HCT116 (cell line): ENCODE data around the gene DNM3. TPM values are rescaled to one million over a fixed set of nuclear protein-coding genes. Genes with fewer than 3 reads are reported as not detected.

ENCODE experiments used
- ATAC-seq: fragments of 200-7000 bp; cut with Tn5 transposase; 2 replicates; pipeline ENCODE4 v1.9.1; 2020; ENCODE audit warnings: mild to moderate bottlenecking, moderate library complexity
- BruUV-seq: library from RNA; stranded (reverse); fragments of 400-500 nt; replicated peaks from 2 replicates; lab custom pipeline; 2021; lab: Mats Ljungman, UMichigan
- CTCF ChIA-PET: fragments of 300-600 bp; sonication (Branson Sonifier 250); formaldehyde crosslinking; loops from one replicate; lab custom pipeline; 2021; ENCODE audit warnings: antibody characterized with exemption; lab: Charles Lee
- POLR2A ChIA-PET: fragments of 300-600, 350-600 bp; sonication (Branson Sonifier 250); formaldehyde crosslinking; loops from one replicate; lab custom pipeline; 2021; ENCODE audit warnings: antibody characterized with exemption; lab: Charles Lee
- RAD21 ChIA-PET, 2 experiments: fragments of 300-600 bp; sonication (Branson Sonifier 250); formaldehyde crosslinking; loops; one replicate each; lab custom pipeline; 2023; ENCODE audit warnings: low total read pairs in 2 of 2; ENCODE audit not compliant: uncharacterized antibody in 2 of 2, unreplicated experiment in 2 of 2, low non-redundant PET in 1 of 2; lab: Charles Lee
- DNase-seq: peaks from one replicate; pipeline ENCODE4 v3.0.0-alpha.2; 2010; ENCODE audit warnings: low read depth, low spot score
- H2AFZ ChIP-seq: fragments of 200-600 bp; shearing (Covaris generic), sonication (generic); 2 replicates; pipeline ENCODE4 v1.6.1; 2017; ENCODE audit warnings: low read depth, mixed run types, mixed read lengths, antibody characterized with exemption, low read length; ENCODE audit not compliant: poor library complexity, severe bottlenecking
- H3K27ac ChIP-seq: 2 replicates; pipeline ENCODE4 v1.5.1; 2012; ENCODE audit warnings: low read depth, low read length
- H3K27me3 ChIP-seq: fragments of 200-600 bp; sonication (generic); 2 replicates; pipeline ENCODE4 v1.6.1; 2016; ENCODE audit warnings: mixed run types, low read length, mixed read lengths; ENCODE audit not compliant: insufficient read depth
- H3K36me3 ChIP-seq, 2 experiments: fragments of 200-500 bp in 1 of 2; fragments of 200-600 bp in 1 of 2; sonication (Bioruptor generic) in 1 of 2; sonication (generic) in 1 of 2; 2 replicates each; pipeline versions ENCODE4 v1.5.1 to v1.6.1; 2014 to 2016; ENCODE audit warnings: low read length in 2 of 2, inconsistent platforms in 1 of 2, mixed read lengths in 1 of 2, mixed run types in 1 of 2; ENCODE audit not compliant: insufficient read depth in 2 of 2, control insufficient read depth in 1 of 2
- H3K4me1 ChIP-seq, 2 experiments: fragments of 200-600 bp in 1 of 2; sonication (generic) in 1 of 2; 2 replicates each; pipeline versions ENCODE4 v1.5.1 to v1.6.1; 2012 to 2017; ENCODE audit warnings: low read length in 2 of 2, inconsistent platforms in 1 of 2, mild to moderate bottlenecking in 1 of 2, mixed read lengths in 1 of 2, mixed run types in 1 of 2, moderate library complexity in 1 of 2; ENCODE audit not compliant: insufficient read depth in 2 of 2, control insufficient read depth in 1 of 2
- H3K4me2 ChIP-seq: fragments of 200-600 bp; sonication (generic); 2 replicates; pipeline ENCODE4 v1.6.1; 2017; ENCODE audit warnings: mixed run types, low read length, mixed read lengths
- H3K4me3 ChIP-seq, 2 experiments: fragments of 200-600 bp in 1 of 2; sonication (generic) in 1 of 2; replicated peaks in 1 of 2; 2 replicates each; pipeline ENCODE4 v1.5.1; 2011 to 2016; ENCODE audit warnings: low read length in 2 of 2, control low read depth in 1 of 2, low read depth in 1 of 2, mild to moderate bottlenecking in 1 of 2, mixed read lengths in 1 of 2, mixed run types in 1 of 2
- H3K79me2 ChIP-seq: fragments of 200-600 bp; sonication (generic); 2 replicates; pipeline ENCODE4 v1.6.1; 2017; ENCODE audit warnings: mild to moderate bottlenecking, mixed run types, low read length, moderate library complexity, mixed read lengths; ENCODE audit not compliant: insufficient read depth
- H3K9ac ChIP-seq: fragments of 200-600 bp; sonication (generic); 2 replicates; pipeline ENCODE4 v1.6.1; 2016; ENCODE audit warnings: low read length, mixed read lengths
- H3K9me2 ChIP-seq: fragments of 200-600 bp; sonication (generic), shearing (Covaris generic); 2 replicates; pipeline ENCODE4 v1.6.1; 2017; ENCODE audit warnings: mixed run types, mild to moderate bottlenecking, moderate library complexity; ENCODE audit not compliant: insufficient read depth
- H3K9me3 ChIP-seq, 2 experiments: fragments of 200-500 bp in 1 of 2; fragments of 200-600 bp in 1 of 2; sonication (Bioruptor generic) in 1 of 2; sonication (generic) in 1 of 2; 2 replicates each; pipeline ENCODE4 v1.6.1; 2014 to 2017; ENCODE audit warnings: low read length in 2 of 2, mixed read lengths in 2 of 2, inconsistent platforms in 1 of 2, low read depth in 1 of 2, mild to moderate bottlenecking in 1 of 2, mixed run types in 1 of 2, moderate library complexity in 1 of 2; ENCODE audit not compliant: control insufficient read depth in 1 of 2, insufficient read depth in 1 of 2
- H4K20me1 ChIP-seq: fragments of 200-600 bp; sonication (generic), shearing (Covaris generic); 2 replicates; pipeline ENCODE4 v1.6.1; 2017; ENCODE audit warnings: mixed run types, mild to moderate bottlenecking, moderate library complexity; ENCODE audit not compliant: insufficient read depth
- CBX3 ChIP-seq: IDR thresholded peaks from 2 replicates; pipeline ENCODE4 v1.6.1; 2012; ENCODE audit warnings: low read depth
- CEBPB ChIP-seq: IDR thresholded peaks from 2 replicates; pipeline ENCODE4 v1.6.1; 2012; ENCODE audit warnings: low read depth
- CTCF ChIP-seq, 3 experiments: fragments of 200-600 bp in 1 of 3; sonication (generic) in 1 of 3; IDR thresholded peaks in 2 of 3; conservative IDR thresholded peaks in 1 of 3; 2 replicates each; pipeline ENCODE4 v1.5.1; 2012 to 2017; ENCODE audit warnings: low read depth in 2 of 3, low read length in 2 of 3, antibody characterized with exemption in 1 of 3, borderline replicate concordance in 1 of 3, control low read depth in 1 of 3, mild to moderate bottlenecking in 1 of 3, mixed read lengths in 1 of 3, mixed run types in 1 of 3, moderate library complexity in 1 of 3; ENCODE audit not compliant: insufficient read depth in 1 of 3
- EZH2phosphoT487 ChIP-seq: fragments of 200-600 bp; IDR thresholded peaks from 2 replicates; pipeline ENCODE4 v1.6.1; 2018; ENCODE audit warnings: antibody characterized with exemption, borderline replicate concordance
- FOSL1 ChIP-seq: IDR thresholded peaks from 2 replicates; pipeline ENCODE4 v1.6.1; 2012; ENCODE audit warnings: low read depth
- JUND ChIP-seq: IDR thresholded peaks from 2 replicates; pipeline ENCODE4 v1.6.1; 2012
- POLR2A ChIP-seq: IDR thresholded peaks from 2 replicates; pipeline ENCODE4 v1.7.0; 2011; ENCODE audit warnings: borderline replicate concordance; ENCODE audit not compliant: insufficient read depth, insufficient read length; ENCODE audit errors: extremely low read depth
- RAD21 ChIP-seq: IDR thresholded peaks from 2 replicates; pipeline ENCODE4 v1.6.1; 2012; ENCODE audit warnings: low read depth, mild to moderate bottlenecking
- REST ChIP-seq: IDR thresholded peaks from 2 replicates; pipeline ENCODE4 v1.6.1; 2012; ENCODE audit warnings: low read depth
- YY1 ChIP-seq: IDR thresholded peaks from 2 replicates; pipeline ENCODE4 v1.6.1; 2011; ENCODE audit warnings: low read length, low read depth, moderate library complexity, mild to moderate bottlenecking; ENCODE audit not compliant: insufficient replicate concordance; ENCODE audit errors: extremely low read depth
- ZBTB33 ChIP-seq: IDR thresholded peaks from 2 replicates; pipeline ENCODE4 v1.6.1; 2011; ENCODE audit warnings: mild to moderate bottlenecking, low read length, moderate library complexity; ENCODE audit not compliant: insufficient replicate concordance; ENCODE audit errors: extremely low read depth
- ZFX ChIP-seq: fragments of 450-650 bp; IDR thresholded peaks from 2 replicates; pipeline ENCODE4 v1.6.1; 2017
- ZNF274 ChIP-seq: fragments of 200-500 bp; sonication (Bioruptor generic); IDR thresholded peaks from 2 replicates; pipeline ENCODE4 v1.6.1; 2014; ENCODE audit warnings: mild to moderate bottlenecking, low read depth, low read length, inconsistent platforms
- intact Hi-C: fragments of 100-400 bp; cut with micrococcal nuclease; formaldehyde crosslinking; loops from 2 replicates; pipeline ENCODE4 v1.10.0; 2022
- total RNA-seq: library from RNA; stranded (reverse); gene quantifications from one replicate; pipeline ENCODE4 v1.2.1, GENCODE V29; 2021; ENCODE audit not compliant: unreplicated experiment

The DNM3 gene
- total RNA-seq, 1 experiment from 2014 or later, result 3.1 TPM

GRCh38 chr1:171884475-171884874, 43.2 kb downstream of the DNM3 start:
- TF ChIP-seq CTCF (IDR thresholded peaks at IDR 0.05 in 2 of 3, conservative IDR thresholded peaks at IDR 0.05 in 1 of 3; ENCODE audit: borderline replicate concordance in 1 of 3, insufficient read depth in 1 of 3, low read depth in 2 of 3, low read length in 2 of 3) (no peak), JUND (no peak), YY1 (no peak)
- POLR2A ChIA-PET, result no interaction called here

GRCh38 chr1:171890131-171890530, 48.8 kb downstream of the DNM3 start:
- Histone ChIP-seq H3K4me3 (no peak overlapping the region), H3K4me2 (no peak overlapping the region), H3K4me1 (no peaks in the 10 kb centered on the region), H4K20me1 (no peaks in the 10 kb centered on the region), H3K9ac (no peak overlapping the region), H3K36me3 (no peaks in the 10 kb centered on the region), H3K9me2 (no peaks in the 10 kb centered on the region), H2AFZ (no peak overlapping the region), H3K9me3 (no peaks in the 10 kb centered on the region; a peak in 1 of 4 replicates), H3K27ac (no peak overlapping the region), H3K27me3 (no peaks in the 10 kb centered on the region), H3K79me2 (no peaks in the 10 kb centered on the region)
- ChIA-PET POLR2A (no interaction called here), RAD21 (no interaction called here), CTCF (no interaction called here)
- ATAC-seq (no peak), DNase-seq (no peak)
- no TSS peak for BruUV-seq
- intact Hi-C loops, result no loop called here
- TF ChIP-seq POLR2A (no peak), ZFX (no peak), ZNF274 (no peak), EZH2phosphoT487 (no peak), CEBPB (no peak), REST (no peak), FOSL1 (no peak), RAD21 (no peak), ZBTB33 (no peak), CBX3 (no peak), YY1 (no peak)

More at GRCh38 chr1:171884475-171884874, 43.2 kb downstream of the DNM3 start:
- no peaks in the 10 kb centered on the region for H4K20me1 ChIP-seq
- peaks cover 7% of the 10 kb centered on the region in 2 experiments for H3K4me1 ChIP-seq
- H3K4me3 ChIP-seq, result no peak overlapping the region
- H3K36me3 ChIP-seq, result no peaks in the 10 kb centered on the region
- no peaks in the 10 kb centered on the region; a peak in 1 of 4 replicates for H3K9me3 ChIP-seq
- no peak for ATAC-seq
- BruUV-seq, result no TSS peak
- no peak overlapping the region for H3K27ac ChIP-seq
- no peak for DNase-seq
- H3K4me2 ChIP-seq, result no peak overlapping the region
- no peak overlapping the region for H2AFZ ChIP-seq
- H3K9ac ChIP-seq, result no peak overlapping the region
- no peaks in the 10 kb centered on the region for H3K79me2 ChIP-seq
- H3K9me2 ChIP-seq, result no peaks in the 10 kb centered on the region
- ChIA-PET RAD21 (no interaction called here), CTCF (no interaction called here)
- no peaks in the 10 kb centered on the region for H3K27me3 ChIP-seq
- intact Hi-C loops, result no loop called here
